OCI-LY1 (cell line): ENCODE results near the gene DCHS1.
A peak's percentile ranks its signal among the peaks of the same experiment; 100 is the strongest.
"Not testable (repeated sequence)": the region's sequence is repeated elsewhere in the genome, so short reads cannot be mapped to it uniquely, and the experiment has no call there.

Source experiments
- H2AFZ ChIP-seq: fragments of 200-600 bp; sonication (generic), shearing (Covaris generic); 2 replicates; pipeline ENCODE4 v1.6.0; 2014; ENCODE audit warnings: antibody characterized with exemption, mild to moderate bottlenecking, low read length
- H3F3A ChIP-seq: fragments of 200-600 bp; sonication (generic), shearing (Covaris generic); 2 replicates; pipeline ENCODE4 v1.6.0; 2014; ENCODE audit warnings: mild to moderate bottlenecking, antibody characterized with exemption, low read length, moderate library complexity; ENCODE audit not compliant: insufficient read depth
- H3K27ac ChIP-seq: fragments of 200-600 bp; sonication (generic); 2 replicates; pipeline ENCODE4 v1.5.1; 2014; ENCODE audit warnings: low read length, mixed run types, mild to moderate bottlenecking, low read depth; ENCODE audit not compliant: poor library complexity, severe bottlenecking
- H3K27me3 ChIP-seq: fragments of 200-600 bp; sonication (generic); 2 replicates; pipeline ENCODE4 v1.6.0; 2014; ENCODE audit warnings: antibody characterized with exemption, mild to moderate bottlenecking, low read length, moderate library complexity; ENCODE audit not compliant: insufficient read depth
- H3K36me3 ChIP-seq: fragments of 200-600 bp; sonication (generic); 2 replicates; pipeline ENCODE4 v1.6.1; 2014; ENCODE audit warnings: mild to moderate bottlenecking, antibody characterized with exemption, low read length, moderate library complexity, mixed read lengths; ENCODE audit not compliant: insufficient read depth
- H3K4me1 ChIP-seq: fragments of 200-600 bp; sonication (generic); 2 replicates; pipeline ENCODE4 v1.5.1; 2014; ENCODE audit warnings: mild to moderate bottlenecking, low read length, moderate library complexity; ENCODE audit not compliant: insufficient read depth, severe bottlenecking
- H3K4me2 ChIP-seq: fragments of 200-600 bp; sonication (generic), shearing (Covaris generic); 2 replicates; pipeline ENCODE4 v1.6.1; 2014; ENCODE audit warnings: low read length
- H3K4me3 ChIP-seq: fragments of 200-600 bp; sonication (generic); 2 replicates; pipeline ENCODE4 v1.5.1; 2014; ENCODE audit warnings: low read length, low read depth, mild to moderate bottlenecking, mixed read lengths; ENCODE audit not compliant: poor library complexity, severe bottlenecking
- H3K79me2 ChIP-seq: fragments of 200-600 bp; shearing (Covaris generic); 2 replicates; pipeline ENCODE4 v1.6.1; 2016; ENCODE audit warnings: mixed run types, low read length, mixed read lengths; ENCODE audit not compliant: insufficient read depth
- H3K9ac ChIP-seq: fragments of 200-600 bp; sonication (generic), shearing (Covaris generic); 2 replicates; pipeline ENCODE4 v1.6.1; 2014; ENCODE audit warnings: mild to moderate bottlenecking, low read length, mixed read lengths
- H3K9me2 ChIP-seq: fragments of 200-600 bp; sonication (generic), shearing (Covaris generic); 2 replicates; pipeline ENCODE4 v1.6.1; 2014; ENCODE audit warnings: low read depth, mild to moderate bottlenecking, low read length, mixed read lengths
- H3K9me3 ChIP-seq: fragments of 200-600 bp; shearing (Covaris generic); 2 replicates; pipeline ENCODE4 v1.6.1; 2014; ENCODE audit warnings: low read length, mixed read lengths
- H4K20me1 ChIP-seq: fragments of 200-600 bp; sonication (generic), shearing (Covaris generic); 2 replicates; pipeline ENCODE4 v1.6.0; 2016; ENCODE audit warnings: mild to moderate bottlenecking, low read length; ENCODE audit not compliant: insufficient read depth
- EZH2 ChIP-seq: fragments of 200-600 bp; sonication (generic), shearing (Covaris generic); IDR thresholded peaks from 2 replicates; pipeline ENCODE4 v1.8.0; 2017; ENCODE audit warnings: borderline replicate concordance, mixed run types, mild to moderate bottlenecking, antibody characterized with exemption, low read length, moderate library complexity, mixed read lengths
- TF ChIP-seq, protein P1 (sequence below): fragments of 200-600 bp; sonication (generic), shearing (Covaris generic); IDR thresholded peaks from 2 replicates; pipeline ENCODE4 v1.5.1; 2017; ENCODE audit warnings: mild to moderate bottlenecking, antibody characterized with exemption, low read length, moderate library complexity, mixed read lengths

The DCHS1 gene, protein sequence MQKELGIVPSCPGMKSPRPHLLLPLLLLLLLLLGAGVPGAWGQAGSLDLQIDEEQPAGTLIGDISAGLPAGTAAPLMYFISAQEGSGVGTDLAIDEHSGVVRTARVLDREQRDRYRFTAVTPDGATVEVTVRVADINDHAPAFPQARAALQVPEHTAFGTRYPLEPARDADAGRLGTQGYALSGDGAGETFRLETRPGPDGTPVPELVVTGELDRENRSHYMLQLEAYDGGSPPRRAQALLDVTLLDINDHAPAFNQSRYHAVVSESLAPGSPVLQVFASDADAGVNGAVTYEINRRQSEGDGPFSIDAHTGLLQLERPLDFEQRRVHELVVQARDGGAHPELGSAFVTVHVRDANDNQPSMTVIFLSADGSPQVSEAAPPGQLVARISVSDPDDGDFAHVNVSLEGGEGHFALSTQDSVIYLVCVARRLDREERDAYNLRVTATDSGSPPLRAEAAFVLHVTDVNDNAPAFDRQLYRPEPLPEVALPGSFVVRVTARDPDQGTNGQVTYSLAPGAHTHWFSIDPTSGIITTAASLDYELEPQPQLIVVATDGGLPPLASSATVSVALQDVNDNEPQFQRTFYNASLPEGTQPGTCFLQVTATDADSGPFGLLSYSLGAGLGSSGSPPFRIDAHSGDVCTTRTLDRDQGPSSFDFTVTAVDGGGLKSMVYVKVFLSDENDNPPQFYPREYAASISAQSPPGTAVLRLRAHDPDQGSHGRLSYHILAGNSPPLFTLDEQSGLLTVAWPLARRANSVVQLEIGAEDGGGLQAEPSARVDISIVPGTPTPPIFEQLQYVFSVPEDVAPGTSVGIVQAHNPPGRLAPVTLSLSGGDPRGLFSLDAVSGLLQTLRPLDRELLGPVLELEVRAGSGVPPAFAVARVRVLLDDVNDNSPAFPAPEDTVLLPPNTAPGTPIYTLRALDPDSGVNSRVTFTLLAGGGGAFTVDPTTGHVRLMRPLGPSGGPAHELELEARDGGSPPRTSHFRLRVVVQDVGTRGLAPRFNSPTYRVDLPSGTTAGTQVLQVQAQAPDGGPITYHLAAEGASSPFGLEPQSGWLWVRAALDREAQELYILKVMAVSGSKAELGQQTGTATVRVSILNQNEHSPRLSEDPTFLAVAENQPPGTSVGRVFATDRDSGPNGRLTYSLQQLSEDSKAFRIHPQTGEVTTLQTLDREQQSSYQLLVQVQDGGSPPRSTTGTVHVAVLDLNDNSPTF (N-terminal part only)

DNA sequence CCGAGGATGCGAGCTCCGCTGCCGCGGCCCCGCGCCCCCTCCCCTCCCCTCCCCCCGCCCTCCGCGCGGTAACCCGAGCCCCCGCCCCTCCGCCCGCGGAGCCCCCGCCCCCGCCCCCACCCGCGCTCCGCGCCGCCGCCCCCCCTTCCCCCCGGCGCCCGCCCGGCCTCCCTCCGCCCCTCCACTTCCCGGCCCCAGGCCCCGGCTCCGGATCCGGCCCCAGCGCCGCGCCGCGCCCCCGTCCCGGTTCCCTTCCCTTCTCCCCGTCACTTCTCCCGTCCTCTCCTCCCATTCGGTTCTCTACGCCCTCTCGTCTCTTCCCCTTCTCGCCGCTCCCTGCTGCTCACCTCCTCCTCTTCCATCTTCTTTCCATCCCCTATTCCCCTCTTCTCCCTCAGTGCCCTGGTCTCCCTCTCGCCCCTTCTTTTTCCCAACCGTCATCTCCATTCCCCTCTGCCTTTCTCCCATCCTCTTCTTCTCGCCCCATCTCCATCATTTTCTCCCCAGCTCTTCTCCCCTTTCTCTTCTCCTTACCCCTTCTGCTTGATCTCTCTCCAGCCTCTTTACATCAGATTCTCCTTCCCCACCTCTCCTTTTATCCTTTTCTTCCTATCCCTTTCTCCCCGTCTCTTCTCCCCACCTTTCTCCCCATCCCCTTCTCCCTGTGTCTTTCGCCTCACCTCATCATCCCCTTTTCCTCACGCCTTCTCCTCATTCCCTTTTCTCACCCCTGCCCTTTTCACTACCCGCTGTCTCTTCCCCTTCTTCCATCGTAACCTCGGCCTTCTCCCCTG, at the start of gene DCHS1:
Gene DCHS1 (minus strand): TSS at position 20 of the 794 bp plus-strand sequence. CDS start 14,196 bp downstream, outside the sequence.
- no peak within 1 kb of the TSS for H2AFZ ChIP-seq
- peaks cover 27% of the 10 kb centered on the region for H3K27me3 ChIP-seq
- H3K4me3 ChIP-seq = peak within 1 kb of the TSS; percentile 16

DNA sequence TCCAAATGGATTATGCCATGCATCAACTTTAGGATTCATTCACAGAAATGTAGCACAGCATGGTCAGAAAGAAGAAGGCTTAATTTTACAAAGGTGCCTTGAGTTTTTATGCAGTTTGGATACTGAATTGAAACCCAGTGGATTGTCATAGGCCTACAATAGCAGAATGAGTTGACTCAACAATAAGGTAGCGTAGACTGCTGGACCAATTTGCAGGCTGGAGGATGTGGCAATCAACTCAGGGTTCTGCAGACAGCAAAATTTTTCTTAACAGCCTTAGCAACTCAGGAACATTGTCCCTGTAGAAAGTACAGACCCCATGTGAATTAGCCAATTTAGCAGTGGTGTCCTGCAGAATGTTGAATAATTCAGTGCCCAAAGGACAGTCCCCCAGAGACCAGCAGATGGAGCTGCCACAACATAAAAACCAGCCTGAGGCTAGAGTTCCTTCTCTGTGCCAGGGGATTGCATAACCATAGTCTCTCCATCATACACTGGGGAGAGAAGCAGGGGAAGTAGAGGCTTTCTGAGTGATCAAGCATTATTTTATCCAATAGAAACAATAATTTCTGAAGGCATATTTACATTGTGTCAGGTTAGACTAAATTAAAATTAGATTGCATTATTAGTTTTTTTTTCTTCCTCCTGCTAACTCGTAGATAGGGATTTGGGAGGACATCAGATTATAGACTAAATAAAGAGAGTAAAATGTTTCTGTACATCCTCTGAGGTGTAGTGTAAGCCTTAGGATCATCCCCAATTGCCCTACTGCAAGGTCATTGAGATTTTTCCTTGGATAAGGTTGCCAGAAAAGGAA, 47.8 kb upstream of the DCHS1 start:
- Histone ChIP-seq H2AFZ (no peak overlapping the region), H3F3A (no peaks in the 10 kb centered on the region), H3K79me2 (no peaks in the 10 kb centered on the region), H4K20me1 (no peaks in the 10 kb centered on the region), H3K27me3 (no peaks in the 10 kb centered on the region), H3K9ac (no peak overlapping the region), H3K9me3 (no peaks in the 10 kb centered on the region), H3K9me2 (no peaks in the 10 kb centered on the region), H3K4me2 (no peak overlapping the region), H3K36me3 (no peaks in the 10 kb centered on the region), H3K27ac (no peak overlapping the region), H3K4me3 (no peak overlapping the region), H3K4me1 (no peaks in the 10 kb centered on the region)
- TF ChIP-seq EZH2 = no peak
- TF ChIP-seq, protein P1, sequence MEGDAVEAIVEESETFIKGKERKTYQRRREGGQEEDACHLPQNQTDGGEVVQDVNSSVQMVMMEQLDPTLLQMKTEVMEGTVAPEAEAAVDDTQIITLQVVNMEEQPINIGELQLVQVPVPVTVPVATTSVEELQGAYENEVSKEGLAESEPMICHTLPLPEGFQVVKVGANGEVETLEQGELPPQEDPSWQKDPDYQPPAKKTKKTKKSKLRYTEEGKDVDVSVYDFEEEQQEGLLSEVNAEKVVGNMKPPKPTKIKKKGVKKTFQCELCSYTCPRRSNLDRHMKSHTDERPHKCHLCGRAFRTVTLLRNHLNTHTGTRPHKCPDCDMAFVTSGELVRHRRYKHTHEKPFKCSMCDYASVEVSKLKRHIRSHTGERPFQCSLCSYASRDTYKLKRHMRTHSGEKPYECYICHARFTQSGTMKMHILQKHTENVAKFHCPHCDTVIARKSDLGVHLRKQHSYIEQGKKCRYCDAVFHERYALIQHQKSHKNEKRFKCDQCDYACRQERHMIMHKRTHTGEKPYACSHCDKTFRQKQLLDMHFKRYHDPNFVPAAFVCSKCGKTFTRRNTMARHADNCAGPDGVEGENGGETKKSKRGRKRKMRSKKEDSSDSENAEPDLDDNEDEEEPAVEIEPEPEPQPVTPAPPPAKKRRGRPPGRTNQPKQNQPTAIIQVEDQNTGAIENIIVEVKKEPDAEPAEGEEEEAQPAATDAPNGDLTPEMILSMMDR = peak; percentile 47

More for the DNA sequence above, at the start of gene DCHS1:
- Histone ChIP-seq H3K9ac (no peak within 1 kb of the TSS), H3K4me2 (peak within 1 kb of the TSS; percentile 36; the same call in 1 of the 2 replicates), H3K9me3 (no peaks in the 10 kb centered on the region), H3K79me2 (no peaks in the 10 kb centered on the region), H3K4me1 (no peaks in the 10 kb centered on the region), H3K9me2 (no peaks in the 10 kb centered on the region), H3K36me3 (no peaks in the 10 kb centered on the region), H3K27ac (no peak within 1 kb of the TSS), H4K20me1 (no peaks in the 10 kb centered on the region), H3F3A (no peaks in the 10 kb centered on the region)
- no peak for TF ChIP-seq EZH2
- TF ChIP-seq, protein P1 = no peak

DNA sequence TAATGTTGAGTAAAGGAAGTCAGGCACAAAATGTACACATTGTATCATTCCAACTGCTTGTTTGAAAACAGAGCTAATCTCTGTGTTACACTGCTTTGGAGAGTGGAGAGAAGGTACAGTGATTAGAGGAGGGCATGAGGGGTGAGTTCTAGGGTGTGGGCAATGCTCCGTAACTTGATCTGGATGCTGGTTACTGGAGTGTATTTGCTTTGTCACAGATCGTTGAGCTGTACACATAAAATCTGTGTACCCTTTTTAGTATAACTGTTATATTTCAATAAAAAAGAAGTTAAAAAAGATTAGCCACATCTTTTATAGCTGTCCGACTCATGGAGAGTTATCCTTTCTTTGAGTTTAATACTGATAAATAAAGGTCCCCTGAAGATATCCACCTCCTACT, 46.3 kb upstream of the DCHS1 start:
- not testable (repeated sequence) for H3K4me3 ChIP-seq, H3K36me3 ChIP-seq

More for the DNA sequence above, 46.3 kb upstream of the DCHS1 start:
- H3F3A ChIP-seq, H2AFZ ChIP-seq, H4K20me1 ChIP-seq, H3K79me2 ChIP-seq, H3K27ac ChIP-seq, H3K9me3 ChIP-seq, H3K27me3 ChIP-seq, H3K4me2 ChIP-seq, H3K4me1 ChIP-seq, H3K9me2 ChIP-seq, H3K9ac ChIP-seq: not testable (repeated sequence)
